ENCODE measurements around the gene IGHMBP2.

The IGHMBP2 gene

GRCh38 chr11:68929706-68930570 is 26.2 kb downstream of the IGHMBP2 start:
- 0 out of 2 replicates have a peak, but pooled peaks cover 7% of the 10 kb centered on the region for H4K20me1 ChIP-seq (ENCODE audit: insufficient read depth, low read length)
- no peaks in the 10 kb centered on the region for H3K27me3 ChIP-seq (ENCODE audit: insufficient read depth, low read length, poor library complexity)
- H3K27ac ChIP-seq (ENCODE audit: low read length), result no peak overlapping the region
- no peak overlapping the region for H3K9ac ChIP-seq (ENCODE audit: low read depth, low read length)
- H3K4me3 ChIP-seq (ENCODE audit: low read depth in 1 of 2, low read length in 2 of 2), result no peak overlapping the region
- no peaks in the 10 kb centered on the region for H3K4me1 ChIP-seq (ENCODE audit: insufficient read depth, low read length)
- H3K36me3 ChIP-seq (ENCODE audit: insufficient read depth, low read length), result peaks cover 82% of the 10 kb centered on the region
- DNase-seq, result no peak
- no peak for TF ChIP-seq EZH2 (IDR thresholded peaks at IDR 0.05; ENCODE audit: borderline replicate concordance, low read depth, low read length, severe bottlenecking)
- no peak for TF ChIP-seq CTCF (IDR thresholded peaks at IDR 0.05; ENCODE audit: borderline replicate concordance, extremely low read depth, low read length, poor library complexity, severe bottlenecking)
- no peak overlapping the region for H3K4me2 ChIP-seq (ENCODE audit: insufficient read depth, low read length)
- no peak overlapping the region for H2AFZ ChIP-seq (ENCODE audit: low read depth, low read length)
- peaks cover 11% of the 10 kb centered on the region for H3K9me3 ChIP-seq (ENCODE audit: insufficient read depth, low read length, severe bottlenecking)
- no peaks in the 10 kb centered on the region for H3K79me2 ChIP-seq (ENCODE audit: insufficient read depth, low read length)
- no peak for ATAC-seq (ENCODE audit: insufficient read depth, low read depth)

GRCh38 chr11:68930991-68931855 is 27.5 kb downstream of the IGHMBP2 start:
- no peaks in the 10 kb centered on the region for H3K27me3 ChIP-seq (ENCODE audit: insufficient read depth, low read length, poor library complexity)
- H4K20me1 ChIP-seq (ENCODE audit: insufficient read depth, low read length), result 0 out of 2 replicates have a peak, but pooled peaks cover 7% of the 10 kb centered on the region
- no peak overlapping the region for H2AFZ ChIP-seq (ENCODE audit: low read depth, low read length)
- no peak for ATAC-seq (ENCODE audit: insufficient read depth, low read depth)
- no peak for DNase-seq
- H3K79me2 ChIP-seq (ENCODE audit: insufficient read depth, low read length), result no peaks in the 10 kb centered on the region
- no peaks in the 10 kb centered on the region for H3K4me1 ChIP-seq (ENCODE audit: insufficient read depth, low read length)
- no peak overlapping the region for H3K4me2 ChIP-seq (ENCODE audit: insufficient read depth, low read length)
- H3K9ac ChIP-seq (ENCODE audit: low read depth, low read length), result no peak overlapping the region
- H3K27ac ChIP-seq (ENCODE audit: low read length), result no peak overlapping the region
- H3K9me3 ChIP-seq (ENCODE audit: insufficient read depth, low read length, severe bottlenecking), result no peaks in the 10 kb centered on the region
- TF ChIP-seq CTCF (IDR thresholded peaks at IDR 0.05; ENCODE audit: borderline replicate concordance, extremely low read depth, low read length, poor library complexity, severe bottlenecking), result no peak
- TF ChIP-seq EZH2 (IDR thresholded peaks at IDR 0.05; ENCODE audit: borderline replicate concordance, low read depth, low read length, severe bottlenecking), result no peak
- H3K4me3 ChIP-seq (ENCODE audit: low read depth in 1 of 2, low read length in 2 of 2), result no peak overlapping the region
- peaks cover 82% of the 10 kb centered on the region for H3K36me3 ChIP-seq (ENCODE audit: insufficient read depth, low read length)

- no peaks in the 10 kb centered on the region for H3K79me2 ChIP-seq (ENCODE audit: insufficient read depth, low read length)
- H3K9ac ChIP-seq (ENCODE audit: low read depth, low read length), result no peak overlapping the region
- no peak overlapping the region for H2AFZ ChIP-seq (ENCODE audit: low read depth, low read length)
- DNase-seq (no peak), ATAC-seq (ENCODE audit: insufficient read depth, low read depth) (no peak)
- no peaks in the 10 kb centered on the region for H3K27me3 ChIP-seq (ENCODE audit: insufficient read depth, low read length, poor library complexity)
- no peak overlapping the region for H3K27ac ChIP-seq (ENCODE audit: low read length)
- H3K36me3 ChIP-seq (ENCODE audit: insufficient read depth, low read length), result peaks cover 82% of the 10 kb centered on the region
- no peak overlapping the region for H3K4me2 ChIP-seq (ENCODE audit: insufficient read depth, low read length)
- no peaks in the 10 kb centered on the region for H3K4me1 ChIP-seq (ENCODE audit: insufficient read depth, low read length)
- H3K4me3 ChIP-seq (ENCODE audit: low read depth in 1 of 2, low read length in 2 of 2), result no peak overlapping the region
- 0 out of 2 replicates have a peak, but pooled peaks cover 10% of the 10 kb centered on the region for H4K20me1 ChIP-seq (ENCODE audit: insufficient read depth, low read length)
- TF ChIP-seq CTCF (IDR thresholded peaks at IDR 0.05; ENCODE audit: borderline replicate concordance, extremely low read depth, low read length, poor library complexity, severe bottlenecking), result no peak
- no peak for TF ChIP-seq EZH2 (IDR thresholded peaks at IDR 0.05; ENCODE audit: borderline replicate concordance, low read depth, low read length, severe bottlenecking)
- H3K9me3 ChIP-seq (ENCODE audit: insufficient read depth, low read length, severe bottlenecking), result no peaks in the 10 kb centered on the region
Observed at GRCh38 chr11:68931911-68932310, 28.2 kb downstream of the IGHMBP2 start.

Measured in DND-41 (cell line).